Coronary artery (tissue), 2 donors: ENCODE data around the gene VKORC1.
"Not testable (repeated sequence)": the region's sequence is repeated elsewhere in the genome, so short reads cannot be mapped to it uniquely, and the experiment has no call there.

Experiments used
- DNase-seq: peaks from one replicate; pipeline ENCODE4 v3.0.0-alpha.2; 2017; ENCODE audit warnings: low spot score
- H3K27ac ChIP-seq, 2 donors: fragments of 200-600 bp; sonication (generic); one replicate each; pipeline ENCODE4 v1.5.1; 2016 to 2019
- H3K4me3 ChIP-seq: fragments of 200-600 bp; sonication (generic); 2 replicates; pipeline ENCODE4 v1.5.1; 2016; ENCODE audit warnings: mild to moderate bottlenecking, moderate library complexity
- TF ChIP-seq, protein P1 (sequence below): fragments of 200-600 bp; sonication (generic); IDR thresholded peaks from one replicate; pipeline ENCODE4 v1.5.1; 2019; ENCODE audit warnings: antibody characterized with exemption

Gene VKORC1

DNA sequence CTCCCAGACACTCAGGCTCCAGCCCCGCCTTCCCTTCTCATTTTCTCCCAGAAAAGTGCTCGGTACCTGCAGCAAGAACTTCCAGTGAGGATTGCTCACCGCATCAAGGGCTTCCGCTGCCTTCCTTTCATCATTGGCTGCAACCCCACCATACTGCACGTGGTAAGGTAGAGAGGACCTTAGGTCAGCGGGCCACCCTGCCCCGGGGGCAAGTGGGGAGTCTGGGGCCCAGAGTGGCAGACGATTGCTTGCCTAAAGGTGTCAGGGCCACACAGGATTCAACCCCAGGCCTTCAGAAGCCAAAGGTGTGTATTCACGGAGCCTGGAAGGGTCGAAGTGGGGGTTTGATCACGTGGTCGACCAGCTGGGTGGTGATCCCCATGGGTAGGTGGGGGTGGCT is 15.0 kb upstream of the VKORC1 start:
- DNase-seq = no peak
- TF ChIP-seq, protein P1, sequence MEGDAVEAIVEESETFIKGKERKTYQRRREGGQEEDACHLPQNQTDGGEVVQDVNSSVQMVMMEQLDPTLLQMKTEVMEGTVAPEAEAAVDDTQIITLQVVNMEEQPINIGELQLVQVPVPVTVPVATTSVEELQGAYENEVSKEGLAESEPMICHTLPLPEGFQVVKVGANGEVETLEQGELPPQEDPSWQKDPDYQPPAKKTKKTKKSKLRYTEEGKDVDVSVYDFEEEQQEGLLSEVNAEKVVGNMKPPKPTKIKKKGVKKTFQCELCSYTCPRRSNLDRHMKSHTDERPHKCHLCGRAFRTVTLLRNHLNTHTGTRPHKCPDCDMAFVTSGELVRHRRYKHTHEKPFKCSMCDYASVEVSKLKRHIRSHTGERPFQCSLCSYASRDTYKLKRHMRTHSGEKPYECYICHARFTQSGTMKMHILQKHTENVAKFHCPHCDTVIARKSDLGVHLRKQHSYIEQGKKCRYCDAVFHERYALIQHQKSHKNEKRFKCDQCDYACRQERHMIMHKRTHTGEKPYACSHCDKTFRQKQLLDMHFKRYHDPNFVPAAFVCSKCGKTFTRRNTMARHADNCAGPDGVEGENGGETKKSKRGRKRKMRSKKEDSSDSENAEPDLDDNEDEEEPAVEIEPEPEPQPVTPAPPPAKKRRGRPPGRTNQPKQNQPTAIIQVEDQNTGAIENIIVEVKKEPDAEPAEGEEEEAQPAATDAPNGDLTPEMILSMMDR = no peak
- H3K4me3 ChIP-seq = peak overlapping the region; percentile 76
- peak overlapping the region in 1 of 2 donors; percentile 87 for H3K27ac ChIP-seq

DNA sequence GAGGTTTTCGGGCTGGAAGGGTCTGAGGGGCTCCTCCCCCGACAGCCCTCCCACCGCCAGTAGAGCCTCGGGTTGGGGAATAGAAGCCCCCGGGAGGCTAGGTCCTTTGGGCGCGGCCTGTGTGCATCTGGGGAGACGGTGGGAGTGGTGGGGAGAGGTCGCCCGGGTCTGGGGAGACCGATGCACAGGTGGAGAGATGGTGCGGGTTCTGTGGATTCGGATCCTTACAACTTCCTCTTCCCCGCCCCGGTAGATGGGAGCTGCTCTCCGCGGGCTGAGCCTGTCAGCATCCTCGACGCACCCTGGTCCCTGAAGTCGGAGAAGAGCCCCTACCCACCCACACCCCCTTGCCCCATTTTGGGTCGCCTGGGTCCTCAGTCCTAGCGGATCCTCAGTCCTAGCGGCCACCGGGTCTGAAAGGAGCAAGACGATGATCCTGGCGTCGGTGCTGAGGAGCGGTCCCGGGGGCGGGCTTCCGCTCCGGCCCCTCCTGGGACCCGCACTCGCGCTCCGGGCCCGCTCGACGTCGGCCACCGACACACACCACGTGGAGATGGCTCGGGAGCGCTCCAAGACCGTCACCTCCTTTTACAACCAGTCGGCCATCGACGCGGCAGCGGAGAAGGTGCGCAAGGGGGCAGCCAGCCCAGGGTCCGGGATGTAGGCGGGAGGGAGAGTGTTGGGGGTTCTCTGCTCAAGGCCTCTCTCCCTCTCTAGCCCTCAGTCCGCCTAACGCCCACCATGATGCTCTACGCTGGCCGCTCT is 14.4 kb upstream of the VKORC1 start:
- H3K4me3 ChIP-seq = peak overlapping the region; percentile 76
- H3K27ac ChIP-seq = peak overlapping the region; percentile 83 to 87
- DNase-seq = no peak
- TF ChIP-seq, protein P1 = no peak

DNA sequence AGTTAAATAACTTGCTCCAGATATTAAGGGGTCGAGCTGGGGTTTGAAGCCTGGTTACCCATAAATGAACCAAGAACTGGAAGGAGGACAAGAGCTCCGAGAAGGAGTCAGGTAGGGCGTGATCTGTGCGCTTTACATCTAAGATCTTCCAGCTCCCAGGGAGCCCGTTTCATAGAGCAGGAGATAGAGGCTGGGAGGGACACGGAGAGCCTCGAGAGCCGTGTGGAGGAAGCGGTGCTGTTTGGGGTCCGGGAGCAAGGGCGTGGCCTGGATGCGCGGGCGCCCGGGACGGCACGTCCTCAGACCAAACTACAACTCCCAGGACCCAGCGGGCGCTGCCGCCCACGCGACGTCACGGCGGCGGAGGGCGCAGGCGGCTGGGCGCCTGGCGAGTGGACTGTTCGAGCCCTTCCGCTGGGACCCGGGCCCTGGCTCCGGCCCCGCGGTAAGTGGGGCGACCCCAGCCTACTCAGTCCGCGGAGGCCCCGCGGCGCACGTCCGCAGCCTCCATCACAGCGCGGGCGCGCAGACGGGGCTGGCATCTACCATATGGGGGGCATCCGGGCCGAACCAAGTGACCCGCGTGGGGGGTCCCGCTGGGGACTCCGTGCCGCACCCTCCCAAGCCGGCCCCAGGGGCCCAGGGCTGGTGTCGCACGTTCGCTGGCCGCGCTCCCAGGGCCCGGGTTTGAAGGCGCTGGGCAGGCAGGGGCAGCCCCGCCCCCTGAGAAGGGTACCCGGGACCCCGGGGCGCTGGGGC is 13.6 kb upstream of the VKORC1 start, which contains the start of gene BCKDK:
Gene BCKDK, plus strand, starts transcription at position 352 of the 759 bp plus-strand sequence. CDS start 838 bp downstream, outside the sequence.
- Histone ChIP-seq H3K4me3 (peak within 1 kb of the TSS; percentile 76), H3K27ac (peak within 1 kb of the TSS; percentile 83 to 87)
- DNase-seq = no peak
- TF ChIP-seq, protein P1 = no peak

DNA sequence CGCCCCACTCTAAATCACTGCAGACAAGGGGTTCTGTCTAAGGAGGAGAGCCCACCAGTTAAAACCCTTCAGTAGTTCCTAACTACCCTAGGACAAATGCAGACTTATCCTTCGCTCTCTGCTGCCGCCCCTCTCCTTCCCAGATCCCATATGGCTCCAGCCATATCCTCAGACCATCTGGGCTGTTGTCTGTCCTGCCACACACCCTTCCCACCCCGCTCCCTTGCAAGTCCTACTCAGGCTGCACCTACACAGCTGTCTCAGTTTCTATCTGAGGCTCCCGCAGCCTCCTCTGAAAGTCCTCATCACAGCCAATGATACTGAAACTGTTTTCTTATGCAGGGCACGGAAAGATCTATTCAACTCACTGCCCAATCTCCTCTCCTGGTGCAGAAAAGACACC is 12.9 kb upstream of the VKORC1 start:
- no peak for DNase-seq
- Histone ChIP-seq H3K4me3 (no peak overlapping the region), H3K27ac (no peak overlapping the region)
- TF ChIP-seq, protein P1 = no peak

DNA sequence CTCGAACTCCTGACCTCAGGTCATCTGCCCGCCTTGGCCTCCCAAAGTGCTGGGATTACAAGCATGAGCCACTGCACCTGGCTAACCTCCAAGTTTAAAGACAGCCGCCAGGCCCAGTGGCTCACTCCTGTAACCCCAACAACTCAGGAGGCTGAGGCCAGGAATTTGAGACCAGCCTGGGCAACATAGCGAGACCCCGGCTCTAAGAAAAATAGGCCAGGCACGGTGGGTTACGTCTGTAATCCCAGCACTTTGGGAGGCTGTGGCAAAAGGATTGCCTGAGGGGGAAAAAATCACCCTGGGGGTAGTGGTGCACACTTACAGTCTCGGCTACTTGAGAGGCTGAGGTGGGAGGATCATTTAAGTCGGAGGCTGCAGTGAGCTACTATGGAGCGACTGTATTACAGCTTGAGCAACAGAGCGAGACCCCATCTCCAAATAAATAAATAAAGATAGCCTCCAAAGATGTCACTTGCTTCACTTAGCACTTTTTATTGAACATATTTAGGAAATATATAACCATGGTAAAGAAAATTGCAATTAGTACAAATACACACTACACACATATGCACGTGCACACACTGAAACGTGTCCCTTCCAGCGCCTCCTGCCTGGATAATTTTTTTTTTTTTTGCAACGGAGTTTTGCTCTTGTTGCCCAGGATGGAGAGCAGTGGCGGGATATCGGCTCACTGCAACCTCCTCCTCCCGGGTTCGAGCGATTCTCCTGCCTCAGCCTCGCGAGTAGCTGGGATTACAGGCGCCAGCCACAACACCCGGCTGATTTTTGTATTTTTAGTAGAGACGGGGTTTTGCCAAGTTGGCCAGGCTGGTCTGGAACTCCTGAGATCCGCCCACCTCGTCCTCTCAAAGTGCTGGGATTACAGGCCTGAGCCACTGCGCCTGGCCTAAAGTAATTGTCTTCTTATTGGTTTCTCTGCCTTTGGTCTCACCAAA is 12.2 kb upstream of the VKORC1 start:
- Histone ChIP-seq H3K27ac (no peak overlapping the region), H3K4me3 (no peak overlapping the region)
- DNase-seq = no peak
- TF ChIP-seq, protein P1 = no peak

DNA sequence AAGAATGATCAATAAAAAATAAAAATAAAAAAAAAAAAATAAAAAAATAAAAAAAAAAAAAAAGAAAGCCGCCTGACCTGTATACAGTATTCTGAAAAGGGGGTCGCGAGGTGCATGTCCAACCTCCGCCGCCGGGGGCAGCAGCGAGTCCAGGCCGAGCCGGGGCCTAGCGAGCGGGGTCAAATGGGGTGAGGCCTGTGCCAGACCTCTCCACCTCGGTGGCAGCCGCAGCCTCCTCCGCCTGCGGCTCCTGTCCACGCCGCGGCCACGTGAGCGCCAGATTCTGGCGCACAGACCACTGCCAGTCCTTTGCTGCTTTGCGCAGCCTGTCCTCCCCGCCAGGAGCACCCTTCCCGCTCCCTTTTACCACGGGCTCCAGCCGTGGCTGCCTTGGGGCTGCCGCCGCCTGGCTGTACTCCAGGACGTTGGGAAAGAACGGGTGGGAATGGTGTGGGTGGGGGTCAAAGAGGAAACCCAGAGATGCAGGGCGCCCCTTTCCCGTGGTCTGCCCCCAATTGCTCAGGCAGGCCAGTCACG is 11.1 kb upstream of the VKORC1 start:
- TF ChIP-seq, protein P1 = peak; percentile 70
- no peak for DNase-seq
- Histone ChIP-seq H3K27ac (peak overlapping the region in 1 of 2 donors; percentile 65), H3K4me3 (peak overlapping the region; percentile 62)

DNA sequence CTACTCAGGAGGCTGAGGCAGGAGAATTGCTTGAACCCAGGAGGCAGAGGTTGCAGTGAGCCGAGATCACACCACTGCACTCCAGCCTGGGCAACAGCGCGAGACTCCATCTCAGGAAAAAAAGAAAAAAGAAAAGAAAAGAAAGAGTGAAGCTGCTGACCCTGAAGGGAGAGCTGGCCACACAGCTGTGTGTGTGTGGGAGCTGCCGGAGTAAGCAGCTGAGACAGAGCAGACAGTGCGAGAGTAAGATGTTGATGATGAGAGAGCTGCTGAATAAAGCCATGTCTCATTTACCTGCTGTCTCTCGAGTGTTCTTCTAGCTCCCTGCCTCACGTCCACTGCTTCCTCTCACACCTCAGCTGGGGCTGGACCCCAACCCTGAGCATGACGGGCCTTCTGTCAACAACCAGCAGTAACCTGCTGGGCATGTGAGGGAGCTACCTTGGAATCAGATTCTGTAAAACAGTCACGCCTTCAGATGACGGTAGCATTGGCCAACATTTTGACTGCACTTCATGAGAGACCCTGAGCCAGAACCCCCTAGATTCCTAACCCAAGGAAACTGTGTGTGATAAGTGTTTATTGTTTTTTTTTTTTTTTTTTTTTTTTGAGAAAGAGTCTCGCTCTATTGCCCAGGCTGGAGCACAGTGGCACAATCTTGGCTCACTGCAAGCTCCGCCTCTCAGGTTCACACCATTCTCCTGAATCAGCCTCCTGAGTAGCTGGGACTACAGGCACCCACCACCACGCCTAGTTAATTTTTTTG is 6.5 kb upstream of the VKORC1 start:
- not testable (repeated sequence) for DNase-seq, H3K4me3 ChIP-seq, H3K27ac ChIP-seq
